Mucosa of descending colon (tissue), 3 donors: ENCODE results near the gene VPREB3. TPM values are rescaled to one million over a fixed set of nuclear protein-coding genes. Genes with fewer than 3 reads are reported as not detected.
"Not testable (repeated sequence)": the region's sequence is repeated elsewhere in the genome, so short reads cannot be mapped to it uniquely, and the experiment has no call there.

Experiments
- ATAC-seq: fragments of 200-7000 bp; cut with Tn5 transposase; one replicate; pipeline ENCODE4 v1.9.1; 2020; ENCODE audit warnings: mild to moderate bottlenecking, moderate library complexity
- DNase-seq, 3 donors: peaks; one replicate each; pipeline ENCODE4 v3.0.0-alpha.2; 2020
- H3K36me3 ChIP-seq: fragments of 200-600 bp; one replicate; pipeline ENCODE4 v1.8.0; 2021; ENCODE audit warnings: low read depth, mild to moderate bottlenecking
- H3K4me1 ChIP-seq: fragments of 200-600 bp; one replicate; pipeline ENCODE4 v1.8.0; 2021; ENCODE audit warnings: low read depth, mild to moderate bottlenecking
- H3K4me3 ChIP-seq: fragments of 200-600 bp; one replicate; pipeline ENCODE4 v1.8.0; 2021; ENCODE audit warnings: mild to moderate bottlenecking
- H3K9me3 ChIP-seq: fragments of 200-600 bp; one replicate; pipeline ENCODE4 v1.8.0; 2021; ENCODE audit warnings: mild to moderate bottlenecking
- CTCF ChIP-seq: fragments of 200-600 bp; IDR thresholded peaks from one replicate; pipeline ENCODE4 v1.8.0; 2022; ENCODE audit warnings: antibody characterized with exemption, mild to moderate bottlenecking
- intact Hi-C, 2 donors: fragments of 100-400 bp; cut with DNase I in 1 of 2; cut with micrococcal nuclease in 1 of 2; formaldehyde crosslinking; loops; one replicate each; pipeline versions ENCODE4 v1.11.0 to v1.11.1; 2022; cut with DNase I, micrococcal nuclease
- total RNA-seq, 3 donors: library from RNA; stranded (reverse); fragmentation: NEBNext Ultra II Directional in 2 of 3; extraction: Animal tissue kit (Norgen Biotek cat#: 25700) in 2 of 3; gene quantifications; one replicate each; pipeline versions ENCODE4 v1.2.1 to v1.2.4, GENCODE V29; 2021 to 2023
- donor health status: DM: no; HTN: no; CAD: no; lungs with moderate emphysema.
- donor health status: DM: no; HTN: no; CAD: no.
- donor health status: DM: no; HTN: yes; CAD: no.

Gene VPREB3
- total RNA-seq, 3 donors from 2014 or later: 0.79 to 1.8 (median 1.2) TPM

GRCh38 chr22:23744001-23744400 lies 10.2 kb downstream of the VPREB3 start:
- Histone ChIP-seq H3K9me3 (no peaks in the 10 kb centered on the region), H3K4me3 (no peak overlapping the region), H3K36me3 (no peaks in the 10 kb centered on the region), H3K4me1 (no peaks in the 10 kb centered on the region)
- intact Hi-C loops: no loop called here
- TF ChIP-seq CTCF: no peak
- ATAC-seq: no peak
- DNase-seq: no peak

GRCh38 chr22:23743303-23743705 lies 10.9 kb downstream of the VPREB3 start:
- H3K36me3 ChIP-seq: no peaks in the 10 kb centered on the region
- ATAC-seq: no peak
- no peak for TF ChIP-seq CTCF
- H3K4me1 ChIP-seq: no peaks in the 10 kb centered on the region
- intact Hi-C loops: no loop called here
- no peak overlapping the region for H3K4me3 ChIP-seq
- no peak for DNase-seq
- no peaks in the 10 kb centered on the region for H3K9me3 ChIP-seq

- Histone ChIP-seq H3K4me3 (no peak overlapping the region), H3K36me3 (no peaks in the 10 kb centered on the region), H3K4me1 (no peaks in the 10 kb centered on the region), H3K9me3 (no peaks in the 10 kb centered on the region)
- ATAC-seq (no peak), DNase-seq (no peak)
- intact Hi-C loops: no loop called here
- no peak for TF ChIP-seq CTCF
These were observed 11.5 kb downstream of the VPREB3 start for GRCh38 chr22:23742505-23743264.

GRCh38 chr22:23737696-23738095 lies 16.5 kb downstream of the VPREB3 start:
- no peak for TF ChIP-seq CTCF
- no peak overlapping the region for H3K4me3 ChIP-seq
- H3K4me1 ChIP-seq: no peaks in the 10 kb centered on the region
- no peak for DNase-seq
- H3K9me3 ChIP-seq: no peaks in the 10 kb centered on the region
- intact Hi-C loops: no loop called here
- H3K36me3 ChIP-seq: no peaks in the 10 kb centered on the region
- ATAC-seq: no peak

- intact Hi-C loops: not testable (repeated sequence)
These were observed 26.1 kb downstream of the VPREB3 start for GRCh38 chr22:23728108-23728507.

GRCh38 chr22:23722724-23723123 lies 31.5 kb downstream of the VPREB3 start:
- no peak for DNase-seq
- H3K4me3 ChIP-seq: no peak overlapping the region
- no peaks in the 10 kb centered on the region for H3K36me3 ChIP-seq
- TF ChIP-seq CTCF: no peak
- ATAC-seq: no peak
- intact Hi-C loops: no loop called here
- H3K4me1 ChIP-seq: no peaks in the 10 kb centered on the region
- no peaks in the 10 kb centered on the region for H3K9me3 ChIP-seq

More at GRCh38 chr22:23728108-23728507, 26.1 kb downstream of the VPREB3 start:
- not testable (repeated sequence) for H3K4me1 ChIP-seq, H3K36me3 ChIP-seq, H3K4me3 ChIP-seq, DNase-seq, ATAC-seq, H3K9me3 ChIP-seq
